HG02885 (cell line): ENCODE results near the gene OTUD3.
"Not testable (repeated sequence)": the region's sequence is repeated elsewhere in the genome, so short reads cannot be mapped to it uniquely, and the experiment has no call there.

Experiments
- ATAC-seq: cut with Tn5 transposase; IDR thresholded peaks from one replicate; pipeline ENCODE4 v1.9.1; 2021; ENCODE audit warnings: mild to moderate bottlenecking; ENCODE audit not compliant: unreplicated experiment, poor library complexity

OTUD3 gene

DNA sequence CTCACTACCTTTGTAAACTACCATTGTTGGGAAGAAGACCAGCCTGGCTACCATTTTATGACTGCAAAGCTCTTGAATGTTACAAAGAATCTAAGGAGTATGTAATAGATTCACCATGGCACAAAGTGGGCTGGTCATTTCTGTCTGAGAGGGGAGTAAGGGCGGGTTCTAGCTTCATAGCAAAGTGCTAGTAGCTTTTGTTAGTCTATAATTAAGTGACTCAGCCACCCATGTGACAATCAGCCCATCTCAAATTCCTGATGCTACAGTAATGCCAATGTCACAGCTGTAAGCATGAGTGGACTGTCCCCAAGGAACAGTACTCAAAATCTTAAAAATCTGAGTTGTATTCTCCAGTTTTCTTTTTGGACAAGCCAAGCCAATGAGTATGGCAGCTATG, 15.4 kb upstream of the OTUD3 start:
- ATAC-seq = no peak

DNA sequence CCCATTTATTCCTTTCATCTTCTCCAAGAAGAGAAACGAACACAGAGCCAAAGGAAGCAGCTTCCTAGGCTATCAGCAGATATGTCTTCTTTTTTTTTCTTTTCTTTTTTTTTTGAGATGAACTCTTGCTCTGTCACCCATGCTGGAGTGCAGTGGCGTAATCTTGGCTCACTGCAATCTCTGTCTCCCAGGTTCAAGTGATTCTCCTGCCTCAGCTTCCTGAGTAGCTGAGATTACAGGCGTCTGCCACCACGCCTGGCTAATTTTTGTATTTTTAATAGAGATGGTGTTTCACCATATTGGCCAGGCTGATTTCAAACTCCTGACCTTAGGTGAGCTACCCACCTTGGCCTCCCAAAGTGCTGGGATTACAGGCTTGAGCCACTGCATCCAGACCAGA, 13.6 kb upstream of the OTUD3 start:
- ATAC-seq = not testable (repeated sequence)

DNA sequence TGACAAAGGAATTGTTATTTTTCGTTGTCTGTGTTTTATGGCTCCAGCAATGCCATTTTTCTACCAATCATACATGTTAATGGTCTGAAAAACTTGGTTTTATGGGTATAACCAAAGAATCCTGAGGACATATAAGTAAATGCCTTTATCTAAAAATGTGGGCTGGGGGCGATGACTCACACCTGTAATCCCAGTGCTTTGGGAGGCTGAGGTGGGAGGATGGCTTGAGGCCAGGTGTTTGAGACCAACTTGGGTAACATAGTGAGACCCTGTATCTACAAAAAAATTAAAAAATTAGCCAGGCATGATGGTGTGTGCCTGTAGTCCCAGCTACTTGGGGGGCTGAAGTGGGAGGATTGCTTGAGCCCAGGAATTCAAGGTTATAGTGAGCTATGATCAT, 12.7 kb upstream of the OTUD3 start:
- not testable (repeated sequence) for ATAC-seq

GRCh38 chr1:19869929-19870328, 12.3 kb upstream of the OTUD3 start:
- ATAC-seq = no peak

GRCh38 chr1:19872190-19872589, 10.0 kb upstream of the OTUD3 start:
- no peak for ATAC-seq

DNA sequence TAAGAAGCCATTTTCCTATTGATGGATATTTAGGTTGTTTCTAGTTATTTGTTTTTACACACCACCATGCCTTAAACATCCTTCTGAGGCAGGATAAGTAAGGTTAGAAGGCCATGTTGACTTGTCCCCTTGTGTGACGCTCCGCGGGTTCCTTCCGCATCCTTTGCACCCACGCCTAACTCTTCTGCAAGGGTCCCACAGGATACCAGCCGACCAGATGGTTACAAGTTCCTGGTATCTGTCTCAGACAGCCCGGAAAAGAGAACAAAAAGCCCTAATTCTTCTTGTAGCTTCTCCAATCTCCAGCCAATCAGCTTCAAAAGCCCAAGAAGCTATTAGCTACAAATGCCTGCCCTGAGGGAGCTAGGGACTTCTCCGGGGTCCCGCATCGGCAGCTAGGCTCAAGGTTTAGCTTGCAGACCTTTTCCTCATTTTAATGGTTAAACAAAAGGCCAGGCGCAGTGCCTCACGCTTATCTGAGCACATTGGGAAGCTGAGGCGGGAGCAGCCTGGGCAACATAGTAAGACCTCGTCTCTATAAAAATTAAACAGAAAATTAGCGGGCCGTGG, 4.9 kb upstream of the OTUD3 start:
- ATAC-seq = no peak

GRCh38 chr1:19877821-19878636, 4.2 kb upstream of the OTUD3 start:
- ATAC-seq = no peak

GRCh38 chr1:19878637-19878985, 3.6 kb upstream of the OTUD3 start:
- ATAC-seq = no peak

DNA sequence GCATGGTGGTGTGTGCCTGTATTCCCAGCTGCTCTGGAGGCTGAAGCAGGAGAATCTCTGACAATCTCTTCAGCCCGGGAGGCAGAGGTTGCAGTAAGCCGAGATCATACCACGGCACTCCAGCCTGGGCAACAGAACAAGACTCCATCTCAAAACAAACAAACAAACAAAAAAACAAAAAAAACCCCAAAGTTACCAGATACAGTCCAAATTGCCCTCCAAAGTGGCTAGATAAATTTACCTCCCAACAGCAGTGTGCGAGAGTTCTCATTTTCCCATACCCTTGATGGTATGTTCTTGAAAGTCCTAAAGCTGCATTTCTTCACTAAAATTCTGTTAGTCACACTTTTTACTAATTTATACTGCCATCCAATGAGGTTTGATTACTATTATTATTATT, 3.0 kb upstream of the OTUD3 start:
- no peak for ATAC-seq

GRCh38 chr1:19879661-19880060, 2.5 kb upstream of the OTUD3 start:
- ATAC-seq = no peak

GRCh38 chr1:19880841-19881240, 1.4 kb upstream of the OTUD3 start:
- not testable (repeated sequence) for ATAC-seq

GRCh38 chr1:19884312-19884711, 2.1 kb downstream of the OTUD3 start:
- no peak for ATAC-seq

- no peak for ATAC-seq
These were observed 3.6 kb downstream of the OTUD3 start for GRCh38 chr1:19885821-19886220.

GRCh38 chr1:19888112-19888511, 5.9 kb downstream of the OTUD3 start:
- no peak for ATAC-seq

DNA sequence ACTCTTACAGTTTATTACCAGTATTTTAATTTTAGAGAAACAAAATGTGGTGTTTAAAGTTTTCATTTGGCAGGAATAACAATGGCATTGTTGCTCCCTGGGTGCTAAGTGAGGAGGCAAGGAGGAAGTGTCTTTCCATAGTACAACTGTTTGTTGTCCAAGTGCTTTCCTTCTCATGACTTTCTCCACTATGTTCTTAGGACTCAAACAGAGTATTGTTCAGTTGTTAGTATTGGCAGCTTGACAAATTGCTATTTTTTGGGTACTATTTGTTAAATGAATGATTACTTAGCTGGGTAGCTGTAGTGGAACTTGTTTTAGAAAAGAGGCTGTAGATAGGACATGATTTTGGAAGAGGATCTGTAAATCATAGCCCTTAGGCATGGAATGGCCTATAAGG, 7.5 kb downstream of the OTUD3 start:
- ATAC-seq = no peak

DNA sequence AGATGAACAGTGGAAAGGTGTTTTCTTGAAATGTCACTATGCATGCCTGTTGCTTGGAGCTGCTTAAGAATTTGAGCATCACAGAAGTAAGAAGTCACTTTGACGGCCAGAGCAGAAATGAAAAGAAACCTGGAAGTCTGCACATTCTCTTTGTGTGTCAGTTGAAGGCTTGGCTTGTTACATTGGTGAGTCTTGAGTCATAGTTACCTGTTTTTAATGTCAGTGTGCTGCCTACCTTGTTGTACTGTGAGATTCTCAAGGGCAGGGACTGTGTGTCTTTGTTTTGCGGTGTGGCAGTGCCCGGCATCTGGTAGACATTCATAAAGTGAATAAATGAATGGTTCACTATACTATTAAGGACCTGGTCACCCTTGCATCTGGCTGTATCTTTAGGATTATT, 9.9 kb downstream of the OTUD3 start:
- no peak for ATAC-seq

GRCh38 chr1:19892628-19893168, 10.5 kb downstream of the OTUD3 start:
- ATAC-seq = no peak

DNA sequence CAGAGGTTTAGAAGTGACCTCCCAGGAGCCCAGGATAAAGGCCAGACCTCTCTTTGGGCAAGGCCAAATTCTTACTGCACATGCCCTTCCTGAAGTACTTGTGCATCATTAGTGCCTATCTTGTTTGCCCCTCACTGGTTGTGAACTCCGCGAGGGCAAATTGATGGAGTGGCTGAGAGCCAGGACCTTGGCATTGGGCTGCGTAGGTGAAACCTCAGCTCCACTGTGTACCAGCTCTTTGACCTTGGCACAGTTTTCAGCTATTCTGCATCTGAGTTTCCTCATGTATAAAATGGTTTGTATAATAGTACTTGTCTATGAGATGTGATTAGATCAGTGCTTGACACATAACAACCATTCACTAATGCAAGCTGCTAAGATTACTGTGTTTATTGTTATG, 11.5 kb downstream of the OTUD3 start:
- no peak for ATAC-seq

DNA sequence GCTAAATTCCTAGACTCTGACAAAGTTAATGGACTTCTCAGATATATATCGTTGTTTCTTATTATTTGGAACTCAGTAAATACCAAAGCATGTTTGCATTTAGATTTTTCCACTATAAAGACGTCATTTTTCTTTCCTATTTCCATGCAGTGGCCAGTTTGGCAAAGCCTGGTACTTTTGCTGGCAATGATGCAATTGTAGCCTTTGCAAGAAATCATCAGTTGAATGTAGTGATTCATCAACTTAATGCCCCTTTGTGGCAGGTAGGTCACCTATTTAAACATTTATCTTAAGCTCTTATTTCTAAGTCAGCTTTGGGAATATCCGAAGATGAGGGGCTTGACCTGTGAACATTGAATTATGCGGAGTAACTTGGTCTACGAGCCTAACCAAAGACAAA, 12.0 kb downstream of the OTUD3 start:
- ATAC-seq = no peak

DNA sequence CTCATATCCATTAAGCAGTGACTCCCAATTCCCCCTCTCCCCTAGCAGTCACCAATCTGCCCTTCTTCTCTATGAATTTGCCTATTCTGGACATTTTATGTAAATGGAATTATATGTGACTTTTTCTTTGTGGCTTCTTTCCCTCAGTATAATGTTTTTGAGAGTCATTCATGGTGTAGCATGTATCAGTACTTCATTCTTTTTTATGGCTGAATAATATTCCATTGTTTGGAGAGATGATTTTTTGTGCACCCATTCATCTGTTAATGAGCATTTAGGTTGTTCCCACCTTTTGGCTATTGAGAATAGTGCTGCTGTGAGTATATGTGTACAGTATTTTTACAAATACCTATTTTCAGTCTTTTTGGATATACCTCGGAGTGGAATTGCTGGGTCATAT, 19.5 kb downstream of the OTUD3 start:
- ATAC-seq = no peak

GRCh38 chr1:19903621-19904020, 21.4 kb downstream of the OTUD3 start:
- ATAC-seq = no peak

- no peak for ATAC-seq
These were observed 25.3 kb downstream of the OTUD3 start for GRCh38 chr1:19907456-19907855.
